Progenitor cell of endocrine pancreas (in vitro differentiated cells): ENCODE results near the gene IP6K3. TPM values are rescaled to one million over a fixed set of nuclear protein-coding genes. Genes with fewer than 3 reads are reported as not detected.

Source experiments
- DNase-seq: peaks from one replicate; pipeline ENCODE4 v3.0.0; 2021; ENCODE audit warnings: low spot score; ENCODE audit not compliant: unreplicated experiment
- H3K27ac Mint-ChIP-seq: 2 replicates; pipeline ENCODE4 v1.8.0; 2021; ENCODE audit warnings: mild to moderate bottlenecking, moderate library complexity, mixed read lengths
- H3K27me3 Mint-ChIP-seq: 2 replicates; pipeline ENCODE4 v1.8.0; 2021; ENCODE audit warnings: mixed read lengths
- H3K36me3 Mint-ChIP-seq: 2 replicates; pipeline ENCODE4 v1.8.0; 2022; ENCODE audit warnings: mixed read lengths; ENCODE audit not compliant: insufficient read depth
- H3K4me1 Mint-ChIP-seq: 2 replicates; pipeline ENCODE4 v1.8.0; 2021; ENCODE audit warnings: low read depth, mixed read lengths
- H3K4me3 Mint-ChIP-seq: 2 replicates; pipeline ENCODE4 v1.8.0; 2021; ENCODE audit warnings: low read depth, mild to moderate bottlenecking, moderate library complexity, mixed read lengths
- H3K9me3 Mint-ChIP-seq: 2 replicates; pipeline ENCODE4 v1.8.0; 2021; ENCODE audit warnings: low read depth, mixed read lengths
- CTCF ChIP-seq: fragments of 200-600 bp; sonication (generic); IDR thresholded peaks from one replicate; pipeline ENCODE4 v1.5.0; 2021; ENCODE audit warnings: antibody characterized with exemption, mild to moderate bottlenecking; ENCODE audit not compliant: unreplicated experiment
- total RNA-seq: library from RNA; stranded (reverse); gene quantifications from 2 replicates; pipeline ENCODE4 v1.2.1, GENCODE V29; 2021

The IP6K3 gene
- total RNA-seq, 1 donor from 2014 or later = 0.14 TPM

DNA sequence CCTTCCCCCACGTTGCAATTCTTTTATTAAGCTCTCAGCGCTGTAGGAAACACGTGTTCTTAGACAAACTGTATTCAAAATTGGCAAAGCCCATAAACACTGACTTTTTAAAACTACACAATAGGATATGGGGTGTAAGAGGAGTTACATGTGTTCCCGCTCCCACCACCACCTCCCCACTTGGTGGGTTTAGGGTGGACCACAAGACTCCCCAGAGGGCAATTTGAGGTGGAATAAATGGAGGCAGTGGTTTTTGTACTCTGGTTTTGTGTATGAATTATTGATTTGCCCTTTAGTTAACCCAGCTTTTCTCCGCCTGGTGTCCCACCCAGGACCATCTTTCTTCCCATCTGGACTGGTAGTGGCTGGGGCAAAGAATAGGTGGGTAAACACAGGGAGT, 38.9 kb downstream of the IP6K3 start:
- TF ChIP-seq CTCF = no peak
- H3K4me1 Mint-ChIP-seq = peaks cover 31% of the 10 kb centered on the region
- H3K27ac Mint-ChIP-seq = peak overlapping the region; percentile 45
- no peak for DNase-seq
- H3K4me3 Mint-ChIP-seq = no peak overlapping the region
- H3K36me3 Mint-ChIP-seq = peaks cover 10% of the 10 kb centered on the region
- H3K9me3 Mint-ChIP-seq = no peaks in the 10 kb centered on the region
- no peaks in the 10 kb centered on the region for H3K27me3 Mint-ChIP-seq

GRCh38 chr6:33705955-33706725, 40.6 kb downstream of the IP6K3 start:
- H3K27ac Mint-ChIP-seq = peak overlapping the region; percentile 55

DNA sequence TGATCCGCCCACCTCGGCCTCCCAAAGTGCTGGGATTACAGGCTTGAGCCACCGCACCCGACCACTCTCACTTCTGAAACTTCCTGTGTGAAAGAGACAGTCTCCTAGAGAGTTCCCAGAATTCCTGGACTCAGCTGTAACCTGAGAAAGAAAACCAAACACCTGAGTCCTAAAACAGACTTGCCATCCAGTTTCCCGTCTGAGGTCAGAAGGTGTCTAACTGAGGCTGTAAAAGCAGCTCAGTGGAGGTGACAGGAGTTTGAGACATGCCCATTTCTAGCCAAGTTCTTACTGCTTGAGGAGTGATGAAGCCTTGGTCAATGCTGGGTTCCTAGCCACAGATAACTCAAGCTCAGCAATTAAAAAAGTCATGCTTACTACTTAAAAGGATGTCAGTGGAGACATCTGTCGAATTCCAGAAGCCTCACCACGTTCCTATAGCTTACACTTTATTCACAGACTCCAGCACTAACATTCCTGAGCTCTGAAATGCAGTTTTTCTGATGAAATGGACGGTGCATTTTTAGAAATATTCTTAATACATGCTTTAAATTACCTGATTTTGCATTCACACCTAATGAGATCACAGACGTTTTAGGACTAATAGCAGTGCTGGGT, 41.3 kb downstream of the IP6K3 start:
- no peak for DNase-seq
- H3K9me3 Mint-ChIP-seq = no peaks in the 10 kb centered on the region
- peaks cover 8% of the 10 kb centered on the region for H3K36me3 Mint-ChIP-seq
- peak overlapping the region; percentile 59 for H3K27ac Mint-ChIP-seq
- peaks cover 21% of the 10 kb centered on the region for H3K4me1 Mint-ChIP-seq
- H3K4me3 Mint-ChIP-seq = no peak overlapping the region
- H3K27me3 Mint-ChIP-seq = no peaks in the 10 kb centered on the region
- no peak for TF ChIP-seq CTCF

More at GRCh38 chr6:33705955-33706725, 40.6 kb downstream of the IP6K3 start:
- TF ChIP-seq CTCF = no peak
- no peak overlapping the region for H3K4me3 Mint-ChIP-seq
- peaks cover 10% of the 10 kb centered on the region for H3K36me3 Mint-ChIP-seq
- no peak for DNase-seq
- H3K27me3 Mint-ChIP-seq = no peaks in the 10 kb centered on the region
- peaks cover 27% of the 10 kb centered on the region for H3K4me1 Mint-ChIP-seq
- H3K9me3 Mint-ChIP-seq = no peaks in the 10 kb centered on the region

DNA sequence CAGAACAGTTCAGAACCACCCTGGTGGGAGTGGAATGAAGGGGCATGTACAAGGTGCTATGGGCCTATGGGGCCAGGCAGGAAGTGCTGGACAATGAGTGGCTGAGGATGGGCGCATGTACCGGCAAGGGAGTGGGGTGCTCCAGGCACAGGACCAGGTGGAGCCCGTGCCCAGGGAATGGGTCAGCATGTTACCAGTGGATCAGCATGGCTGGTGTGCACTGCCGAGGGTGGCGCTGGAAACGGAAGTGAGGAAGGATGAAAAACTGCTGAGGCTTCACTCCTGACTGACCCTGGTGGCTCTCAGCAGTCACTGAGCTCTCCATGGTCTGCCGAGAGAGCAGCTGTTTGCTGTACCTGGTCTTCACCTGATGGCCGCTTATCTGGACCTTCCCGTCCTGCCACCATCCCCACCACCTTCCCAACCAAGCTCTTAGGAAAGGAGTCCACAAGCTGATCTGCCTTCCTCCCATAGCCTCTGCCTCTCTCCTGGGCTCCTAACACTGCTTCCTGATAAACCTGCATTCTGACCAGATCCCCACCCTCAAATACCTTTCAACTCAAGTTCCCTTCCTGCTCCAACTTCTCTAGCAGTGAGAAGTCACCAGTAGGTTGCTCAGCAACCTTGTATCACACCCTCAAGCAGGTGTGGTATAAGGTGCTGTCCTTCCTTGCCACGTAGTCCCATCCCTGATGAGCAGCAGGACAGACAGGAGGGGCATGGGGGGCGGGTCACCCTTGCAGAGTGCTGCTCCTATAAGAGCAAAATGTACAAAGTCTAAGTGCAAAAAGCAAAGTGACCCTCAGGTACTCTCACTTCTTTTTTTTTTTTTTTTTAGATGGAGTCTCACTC, 42.3 kb downstream of the IP6K3 start:
- Mint-ChIP-seq H3K36me3 (peaks cover 6% of the 10 kb centered on the region), H3K4me1 (peaks cover 15% of the 10 kb centered on the region), H3K9me3 (no peaks in the 10 kb centered on the region), H3K4me3 (no peak overlapping the region), H3K27me3 (no peaks in the 10 kb centered on the region), H3K27ac (peak overlapping the region; percentile 6)
- DNase-seq = no peak
- no peak for TF ChIP-seq CTCF

GRCh38 chr6:33702345-33702977, 44.2 kb downstream of the IP6K3 start:
- Mint-ChIP-seq H3K4me1 (peaks cover 11% of the 10 kb centered on the region), H3K27me3 (no peaks in the 10 kb centered on the region), H3K27ac (no peak overlapping the region), H3K9me3 (no peaks in the 10 kb centered on the region), H3K36me3 (peaks cover 2% of the 10 kb centered on the region), H3K4me3 (no peak overlapping the region)
- TF ChIP-seq CTCF = peak; percentile 56
- DNase-seq = no peak
